Spinal cord (tissue), 10 donors: Measurements from ENCODE around the gene CYP46A1. TPM values are rescaled to one million over a fixed set of nuclear protein-coding genes. Genes with fewer than 3 reads are reported as not detected.

Source experiments
- DNase-seq, 6 donors: peaks; one replicate each; pipeline versions ENCODE4 v3.0.0 to v3.0.0-alpha.2; 2013 to 2015; ENCODE audit warnings: low spot score in 6 of 6, low read depth in 4 of 6
- H3K27ac ChIP-seq: one replicate; pipeline ENCODE4 v1.5.1; 2013; ENCODE audit warnings: low read depth, low read length, control low read depth
- H3K27me3 ChIP-seq: one replicate; pipeline ENCODE4 v1.6.1; 2013; ENCODE audit warnings: low read length; ENCODE audit not compliant: control insufficient read depth, insufficient read depth
- H3K36me3 ChIP-seq: one replicate; pipeline ENCODE4 v1.6.1; 2013; ENCODE audit warnings: low read length; ENCODE audit not compliant: control insufficient read depth, insufficient read depth
- H3K4me1 ChIP-seq: one replicate; pipeline ENCODE4 v1.6.1; 2013; ENCODE audit warnings: low read length; ENCODE audit not compliant: control insufficient read depth, insufficient read depth
- H3K4me3 ChIP-seq: one replicate; pipeline ENCODE4 v1.5.1; 2013; ENCODE audit warnings: low read depth, low read length, control low read depth
- H3K9me3 ChIP-seq: one replicate; pipeline ENCODE4 v1.6.1; 2013; ENCODE audit warnings: low read length; ENCODE audit not compliant: control insufficient read depth, insufficient read depth
- whole genome bisulfite sequencing: methylation state at CpG from one replicate; pipeline ENCODE4 v1.1.5; 2013; ENCODE audit warnings: missing lambda C conversion rate; ENCODE audit not compliant: insufficient coverage; 5-methylcytosine and 5-hydroxymethylcytosine counted together
- polyA plus RNA-seq, 2 donors: library from polyadenylated mRNA; unstranded; fragments of 120-200 nt; gene quantifications; one replicate each; pipeline ENCODE4 v1.2.1, GENCODE V29; 2013; ENCODE audit not compliant: insufficient read length in 2 of 2
- total RNA-seq, 2 donors: library from RNA; depleted of rRNA in 1 of 2; stranded (reverse); fragments of 120-200 nt in 1 of 2; fragments of >200 nt in 1 of 2; gene quantifications; one replicate each; pipeline versions ENCODE4 v1.2.3 to v1.2.4, GENCODE V29; 2013 to 2014
- donor health status: healthy.

Gene CYP46A1
- total and polyA plus RNA-seq, 4 donors: 5.5 to 42.2 (median 26.0) TPM

- H3K4me1 ChIP-seq: peaks cover 38% of the 10 kb centered on the region
- WGBS: 95% methylated on average over 13 of the region's 14 CpGs
- DNase-seq: no peak
- no peaks in the 10 kb centered on the region for H3K36me3 ChIP-seq
- no peaks in the 10 kb centered on the region for H3K9me3 ChIP-seq
- H3K27ac ChIP-seq: no peak overlapping the region
- no peak overlapping the region for H3K4me3 ChIP-seq
- peaks cover 3% of the 10 kb centered on the region for H3K27me3 ChIP-seq
Measured at GRCh38 chr14:99741227-99741976, 57.3 kb downstream of the CYP46A1 start.

DNA sequence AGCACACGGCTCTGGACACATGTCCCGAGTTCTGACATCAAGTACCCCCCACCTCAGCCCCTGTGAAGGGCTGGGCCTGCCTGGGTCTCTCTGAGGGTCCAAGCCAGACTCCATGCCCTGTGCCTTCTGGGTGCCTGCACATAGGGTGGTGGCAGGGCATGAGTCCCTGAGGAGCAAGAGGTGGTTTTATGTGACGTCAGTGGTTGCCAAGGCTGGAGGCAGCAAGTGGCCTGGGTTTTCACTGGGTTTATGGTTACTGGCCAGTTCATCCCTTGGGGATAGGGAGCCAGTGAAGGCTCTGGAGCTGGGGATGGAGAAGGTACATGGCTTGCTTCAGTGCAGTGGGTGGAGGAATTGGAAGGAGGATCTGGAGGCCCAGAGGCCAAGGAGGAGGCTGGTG, 58.0 kb downstream of the CYP46A1 start:
- Histone ChIP-seq H3K27me3 (peaks cover 3% of the 10 kb centered on the region), H3K4me1 (peaks cover 38% of the 10 kb centered on the region), H3K4me3 (no peak overlapping the region), H3K9me3 (no peaks in the 10 kb centered on the region), H3K27ac (no peak overlapping the region), H3K36me3 (no peaks in the 10 kb centered on the region)
- 90% methylated on average over 3 of the region's 3 CpGs for WGBS
- no peak for DNase-seq

GRCh38 chr14:99742509-99743487, 58.7 kb downstream of the CYP46A1 start:
- DNase-seq: no peak

DNA sequence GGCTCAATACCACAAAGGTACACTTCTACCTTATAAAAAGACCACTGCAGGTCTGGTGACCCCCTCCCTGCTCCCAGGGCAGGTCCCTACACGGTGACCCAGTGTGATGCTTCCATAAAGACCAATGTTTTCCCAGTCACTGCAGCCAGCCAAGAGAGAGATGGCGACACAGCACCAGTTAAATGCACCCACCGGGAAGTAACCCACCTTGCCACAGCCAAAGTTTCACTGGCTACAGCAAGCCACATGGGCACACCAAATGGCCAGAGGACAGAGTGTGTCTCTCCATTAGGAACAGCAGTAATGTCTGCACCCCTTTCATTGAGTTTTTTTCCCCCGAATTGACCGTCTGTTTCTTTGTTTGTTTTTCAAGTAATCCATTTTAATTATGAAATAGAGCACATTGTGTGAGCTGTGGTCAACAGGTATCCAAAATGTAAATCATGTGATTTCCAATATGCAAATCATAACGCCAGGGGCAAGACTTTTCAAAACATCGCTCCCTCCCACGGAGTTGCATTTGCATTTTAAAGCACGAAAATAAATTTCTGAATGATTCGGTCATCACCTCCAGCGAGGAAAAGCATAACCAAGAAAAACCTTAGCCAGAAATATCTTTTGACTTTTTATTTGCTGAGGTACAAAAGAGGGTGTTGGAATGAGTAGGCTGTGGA, 60.2 kb downstream of the CYP46A1 start:
- H3K27ac ChIP-seq: no peak overlapping the region
- peaks cover 3% of the 10 kb centered on the region for H3K27me3 ChIP-seq
- no peak overlapping the region for H3K4me3 ChIP-seq
- H3K9me3 ChIP-seq: no peaks in the 10 kb centered on the region
- 37% methylated on average over 4 of the region's 11 CpGs for WGBS
- H3K4me1 ChIP-seq: peaks cover 15% of the 10 kb centered on the region
- H3K36me3 ChIP-seq: no peaks in the 10 kb centered on the region
- peak in 1 of 6 donors; percentile 56 for DNase-seq

More at GRCh38 chr14:99742509-99743487, 58.7 kb downstream of the CYP46A1 start:
- H3K36me3 ChIP-seq: no peaks in the 10 kb centered on the region
- H3K4me3 ChIP-seq: no peak overlapping the region
- H3K27me3 ChIP-seq: peaks cover 3% of the 10 kb centered on the region
- H3K9me3 ChIP-seq: no peaks in the 10 kb centered on the region
- no peak overlapping the region for H3K27ac ChIP-seq
- H3K4me1 ChIP-seq: peaks cover 31% of the 10 kb centered on the region
- WGBS: 96% methylated on average over 25 of the region's 25 CpGs

- no peak for DNase-seq
- Histone ChIP-seq H3K4me3 (no peak overlapping the region), H3K27ac (no peak overlapping the region), H3K36me3 (no peaks in the 10 kb centered on the region), H3K4me1 (peaks cover 17% of the 10 kb centered on the region), H3K27me3 (peaks cover 3% of the 10 kb centered on the region), H3K9me3 (no peaks in the 10 kb centered on the region)
- WGBS: 72% methylated on average over 3 of the region's 7 CpGs
Measured at GRCh38 chr14:99744873-99745224, 60.8 kb downstream of the CYP46A1 start.

DNA sequence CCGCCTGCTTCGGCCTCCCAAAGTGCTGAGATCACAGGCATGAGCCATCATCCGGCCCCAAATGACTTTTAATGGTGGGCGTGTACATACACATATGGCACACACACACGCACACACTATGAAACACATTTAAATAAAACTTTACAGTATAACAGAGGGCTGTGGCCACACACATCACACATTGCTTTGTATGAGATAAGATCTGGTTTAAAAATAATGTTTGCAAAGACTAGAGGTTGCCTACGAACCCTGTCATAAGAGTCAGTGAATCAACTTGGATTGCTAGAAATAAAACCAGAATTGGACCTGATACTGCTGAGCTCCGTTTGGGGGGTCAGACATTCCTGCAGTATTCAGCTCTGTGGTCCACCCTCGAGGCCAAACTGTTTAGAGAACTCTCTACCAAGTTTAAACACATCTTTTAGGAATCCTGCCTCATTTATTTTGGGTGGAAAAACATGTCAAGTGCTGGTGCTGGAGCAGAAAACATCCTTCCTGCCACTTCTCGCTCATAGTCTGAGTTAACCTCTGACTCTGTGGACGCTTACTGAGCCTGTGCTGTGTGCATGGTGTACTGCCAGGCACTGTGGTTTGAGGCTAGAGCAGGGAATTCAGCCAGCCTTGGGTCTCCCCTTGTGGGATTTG, 61.3 kb downstream of the CYP46A1 start:
- 81% methylated on average over 7 of the region's 10 CpGs for WGBS
- no peak for DNase-seq
- Histone ChIP-seq H3K9me3 (no peaks in the 10 kb centered on the region), H3K36me3 (no peaks in the 10 kb centered on the region), H3K4me1 (peaks cover 21% of the 10 kb centered on the region), H3K27me3 (peaks cover 3% of the 10 kb centered on the region), H3K4me3 (no peak overlapping the region), H3K27ac (no peak overlapping the region)

- H3K36me3 ChIP-seq: no peaks in the 10 kb centered on the region
- WGBS: 89% methylated on average over 6 of the region's 7 CpGs
- H3K4me1 ChIP-seq: peaks cover 33% of the 10 kb centered on the region
- no peak overlapping the region for H3K4me3 ChIP-seq
- no peaks in the 10 kb centered on the region for H3K9me3 ChIP-seq
- H3K27me3 ChIP-seq: peaks cover 3% of the 10 kb centered on the region
- no peak for DNase-seq
- H3K27ac ChIP-seq: no peak overlapping the region
Measured at GRCh38 chr14:99747167-99747566, 63.1 kb downstream of the CYP46A1 start.

DNA sequence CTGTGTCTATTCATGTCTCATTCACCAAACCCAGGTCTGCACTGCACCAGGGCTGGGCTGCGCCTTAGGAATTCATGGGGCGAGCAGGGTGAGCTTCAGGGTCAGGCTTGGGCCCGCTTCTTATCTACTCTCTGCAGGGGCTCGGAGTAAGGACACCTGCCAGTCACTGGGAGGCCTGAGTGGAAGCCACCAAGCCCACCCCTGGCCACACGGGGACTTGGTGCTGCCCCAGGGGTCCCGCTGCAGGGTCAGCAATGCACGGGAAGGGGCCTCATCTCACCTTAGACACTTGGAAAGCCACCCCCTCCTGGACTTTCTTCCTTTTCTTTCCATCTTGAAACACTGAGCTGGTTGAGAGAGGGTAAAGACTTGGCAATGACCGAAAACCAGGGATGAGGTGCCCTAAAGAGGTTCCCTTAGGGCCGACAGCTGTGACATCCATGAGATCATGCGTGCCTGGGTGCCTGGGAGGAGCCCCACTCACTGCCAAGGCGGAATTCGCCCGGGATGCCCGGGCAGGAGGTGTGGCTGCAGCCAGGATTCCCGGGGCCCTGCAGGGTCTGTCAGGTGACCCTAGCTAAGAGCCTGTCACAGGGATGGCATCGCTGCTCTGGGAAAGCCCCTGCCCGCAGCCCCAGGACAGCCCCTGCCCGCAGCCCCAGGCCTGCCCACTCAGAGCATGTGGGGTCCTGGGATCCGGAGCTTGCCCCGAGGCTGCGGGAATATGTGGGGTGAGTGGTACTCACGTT, 63.7 kb downstream of the CYP46A1 start:
- WGBS: 85% methylated on average over 21 of the region's 22 CpGs
- Histone ChIP-seq H3K4me3 (no peak overlapping the region), H3K4me1 (peaks cover 39% of the 10 kb centered on the region), H3K9me3 (no peaks in the 10 kb centered on the region), H3K27ac (no peak overlapping the region), H3K36me3 (no peaks in the 10 kb centered on the region), H3K27me3 (peaks cover 3% of the 10 kb centered on the region)
- DNase-seq: no peak
